DMS53 (cell line): Measurements from ENCODE around the gene WWOX.

Experiments
- DNase-seq: peaks from one replicate; lab custom pipeline; 2025; lab: John Stamatoyannopoulos, UW

Gene WWOX

GRCh38 chr16:78362524-78363135, 263.2 kb downstream of the WWOX start:
- DNase-seq, result no peak

- DNase-seq, result no peak
Measured at GRCh38 chr16:78363843-78364555, 264.5 kb downstream of the WWOX start.

- DNase-seq, result no peak
Measured at GRCh38 chr16:78364556-78364880, 265.1 kb downstream of the WWOX start.

- no peak for DNase-seq
Measured at GRCh38 chr16:78365366-78365765, 265.9 kb downstream of the WWOX start.

- DNase-seq, result no peak
Measured at GRCh38 chr16:78368121-78369102, 269.0 kb downstream of the WWOX start.

GRCh38 chr16:78372277-78372676, 272.8 kb downstream of the WWOX start:
- DNase-seq, result no peak

GRCh38 chr16:78375055-78375679, 275.7 kb downstream of the WWOX start:
- no peak for DNase-seq

- DNase-seq, result no peak
Measured at GRCh38 chr16:78376452-78376851, 277.0 kb downstream of the WWOX start.

GRCh38 chr16:78377312-78377711, 277.9 kb downstream of the WWOX start:
- DNase-seq, result no peak

- DNase-seq, result no peak
Measured at GRCh38 chr16:78381060-78381459, 281.6 kb downstream of the WWOX start.

- no peak for DNase-seq
Measured at GRCh38 chr16:78383118-78383517, 283.7 kb downstream of the WWOX start.

- no peak for DNase-seq
Measured at GRCh38 chr16:78385086-78385805, 285.8 kb downstream of the WWOX start.

- DNase-seq, result no peak
Measured at GRCh38 chr16:78386557-78387324, 287.3 kb downstream of the WWOX start.

- DNase-seq, result no peak
Measured at GRCh38 chr16:78389009-78389498, 289.6 kb downstream of the WWOX start.

- no peak for DNase-seq
Measured at GRCh38 chr16:78390092-78390491, 290.6 kb downstream of the WWOX start.

GRCh38 chr16:78390508-78391324, 291.3 kb downstream of the WWOX start:
- DNase-seq, result peak; percentile 46

GRCh38 chr16:78392585-78393195, 293.2 kb downstream of the WWOX start:
- DNase-seq, result no peak

GRCh38 chr16:78395035-78395434, 295.6 kb downstream of the WWOX start:
- no peak for DNase-seq

- DNase-seq, result peak; percentile 36
Measured at GRCh38 chr16:78396046-78396445, 296.6 kb downstream of the WWOX start.
